B cell (primary cell): ENCODE measurements around the gene DVL2. TPM values are rescaled to one million over a fixed set of nuclear protein-coding genes. Genes with fewer than 3 reads are reported as not detected.

Source experiments
- ATAC-seq: fragments of 200-7000 bp; cut with Tn5 transposase; one replicate; pipeline ENCODE4 v1.10.0; 2021; ENCODE audit warnings: low read depth, mild to moderate bottlenecking, moderate number of reproducible peaks, moderate library complexity
- CTCF ChIA-PET: fragments of 350-600 bp; sonication (Branson Sonifier 250); formaldehyde crosslinking; loops from one replicate; lab custom pipeline; 2021; ENCODE audit warnings: antibody characterized with exemption, inconsistent platforms; lab: Charles Lee
- POLR2A ChIA-PET: fragments of 350-600 bp; sonication (Branson Sonifier 250); formaldehyde crosslinking; loops from one replicate; lab custom pipeline; 2021; ENCODE audit warnings: antibody characterized with exemption; lab: Charles Lee
- DNase-seq: peaks from one replicate; pipeline ENCODE4 v3.0.0; 2013
- H2AFZ ChIP-seq: 2 replicates; pipeline ENCODE4 v1.6.1; 2012; ENCODE audit warnings: mild to moderate bottlenecking, low read depth, low read length; ENCODE audit not compliant: insufficient read depth, poor library complexity, severe bottlenecking
- H3K27ac ChIP-seq, 2 donors: 1 replicate in 1 of 2; 2 replicates in 1 of 2; pipeline ENCODE4 v1.5.1; 2012 to 2013; ENCODE audit warnings: low read length in 2 of 2, mild to moderate bottlenecking in 2 of 2, moderate library complexity in 1 of 2
- H3K27me3 ChIP-seq, 4 experiments: fragments of 200-600 bp in 1 of 4; sonication (generic) in 1 of 4; replicated peaks in 1 of 4; 1 replicate in 2 of 4; 2 replicates in 2 of 4; pipeline versions ENCODE4 v1.6.1 to v1.7.0; 2013 to 2016; ENCODE audit warnings: low read length in 3 of 4, mild to moderate bottlenecking in 2 of 4, mixed read lengths in 1 of 4, moderate library complexity in 1 of 4; ENCODE audit not compliant: insufficient read depth in 4 of 4, control insufficient read depth in 3 of 4; ENCODE audit errors: control extremely low read depth in 1 of 4
- H3K36me3 ChIP-seq, 2 experiments: replicated peaks in 1 of 2; 1 replicate in 1 of 2; 2 replicates in 1 of 2; pipeline versions ENCODE4 v1.6.1 to v1.7.1; 2013; ENCODE audit warnings: low read length in 1 of 2; ENCODE audit not compliant: insufficient read depth in 2 of 2, control insufficient read depth in 1 of 2; ENCODE audit errors: control extremely low read depth in 1 of 2, extremely low read depth in 1 of 2
- H3K4me1 ChIP-seq, 2 donors: fragments of 200-600 bp in 1 of 2; sonication (generic) in 1 of 2; 1 replicate in 1 of 2; 2 replicates in 1 of 2; pipeline versions ENCODE4 v1.5.1 to v1.6.1; 2013 to 2017; ENCODE audit warnings: low read length in 2 of 2; ENCODE audit not compliant: control insufficient read depth in 2 of 2, insufficient read depth in 2 of 2
- H3K4me2 ChIP-seq: replicated peaks from 2 replicates; pipeline ENCODE3; 2012; ENCODE audit warnings: mild to moderate bottlenecking, low read depth, low read length; ENCODE audit not compliant: poor library complexity, severe bottlenecking
- H3K4me3 ChIP-seq, 5 experiments: fragments of 200-600 bp in 1 of 5; sonication (generic) in 1 of 5; 1 replicate in 3 of 5; 2 replicates in 2 of 5; pipeline versions ENCODE4 v1.5.1 to v1.7.0; 2011 to 2016; ENCODE audit warnings: low read length in 4 of 5, mild to moderate bottlenecking in 4 of 5, low read depth in 2 of 5, control low read depth in 1 of 5, moderate library complexity in 1 of 5; ENCODE audit not compliant: insufficient read depth in 1 of 5; ENCODE audit errors: control extremely low read depth in 1 of 5, extremely low read depth in 1 of 5
- H3K79me2 ChIP-seq: fragments of 200-600 bp; sonication (generic); one replicate; pipeline ENCODE4 v1.6.0; 2016; ENCODE audit warnings: low read length; ENCODE audit not compliant: control insufficient read depth, insufficient read depth
- H3K9ac ChIP-seq: fragments of 200-600 bp; sonication (generic); 2 replicates; pipeline ENCODE4 v1.6.1; 2017; ENCODE audit warnings: mild to moderate bottlenecking, low read length, moderate library complexity
- H3K9me3 ChIP-seq, 3 donors: one replicate each; pipeline versions ENCODE4 v1.6.1 to v1.7.1; 2013; ENCODE audit warnings: low read length in 2 of 3; ENCODE audit not compliant: control insufficient read depth in 2 of 3, insufficient read depth in 1 of 3; ENCODE audit errors: control extremely low read depth in 1 of 3
- H4K20me1 ChIP-seq: 2 replicates; pipeline ENCODE4 v1.6.0; 2012; ENCODE audit warnings: mild to moderate bottlenecking, low read length; ENCODE audit not compliant: insufficient read depth, control insufficient read depth, poor library complexity, severe bottlenecking
- H3K27ac Mint-ChIP-seq: one replicate; pipeline ENCODE4 v1.8.0; 2021; ENCODE audit warnings: mixed read lengths
- H3K27me3 Mint-ChIP-seq: one replicate; pipeline ENCODE4 v1.8.0; 2021; ENCODE audit warnings: mixed read lengths
- H3K4me1 Mint-ChIP-seq: one replicate; pipeline ENCODE4 v1.8.0; 2021; ENCODE audit warnings: mixed read lengths
- H3K4me3 Mint-ChIP-seq: one replicate; pipeline ENCODE4 v1.8.0; 2021; ENCODE audit warnings: mixed read lengths
- H3K9me3 Mint-ChIP-seq: one replicate; pipeline ENCODE4 v1.8.0; 2022; ENCODE audit warnings: mixed read lengths; ENCODE audit not compliant: insufficient read depth
- CTCF ChIP-seq: fragments of 200-600 bp; IDR thresholded peaks from one replicate; pipeline ENCODE4 v1.8.0; 2022; ENCODE audit warnings: antibody characterized with exemption, mild to moderate bottlenecking
- EZH2 ChIP-seq: IDR thresholded peaks from 2 replicates; pipeline ENCODE4 v1.6.1; 2012; ENCODE audit warnings: borderline replicate concordance, low read depth, mild to moderate bottlenecking, moderate library complexity, low read length; ENCODE audit not compliant: insufficient read depth, poor library complexity, severe bottlenecking
- WGBS: methylation state at CpG from one replicate; pipeline ENCODE4 v1.1.5; 2013; ENCODE audit warnings: missing lambda C conversion rate; ENCODE audit not compliant: insufficient coverage; 5-methylcytosine and 5-hydroxymethylcytosine counted together
- intact Hi-C: fragments of 100-400 bp; cut with micrococcal nuclease; formaldehyde crosslinking; loops from one replicate; pipeline ENCODE4 v1.10.0; 2022
- polyA plus RNA-seq: library from polyadenylated mRNA; depleted of rRNA; stranded (reverse); fragments of >200 nt; gene quantifications from 2 replicates; pipeline ENCODE4 v1.2.3, GENCODE V29; 2012
- total RNA-seq, 2 donors: library from RNA; stranded (reverse); fragments of 120-200 nt in 1 of 2; gene quantifications; 1 replicate in 1 of 2; 2 replicates in 1 of 2; pipeline versions ENCODE4 v1.2.3 to v1.2.4, GENCODE V29; 2013 to 2022

The DVL2 gene
- total and polyA plus RNA-seq, 2 donors (not counting 1 experiment from before 2014, with no cell fraction given) = 22.5 to 104 TPM

GRCh38 chr17:7179317-7180254 is 54.7 kb downstream of the DVL2 start, which contains the start of gene ASGR1:
Gene ASGR1 (minus strand): TSS chr17:7179370. CDS start chr17:7178563, 807 bp downstream.
- Mint-ChIP-seq H3K9me3 (no peaks in the 10 kb centered on the region), H3K4me1 (peaks cover 13% of the 10 kb centered on the region), H3K4me3 (no peak within 1 kb of the TSS), H3K27me3 (peaks cover 12% of the 10 kb centered on the region), H3K27ac (peak within 1 kb of the TSS; percentile 15)
- WGBS = 94% methylated on average over 15 of the region's 20 CpGs
- DNase-seq (no peak), ATAC-seq (no peak)
- H3K9ac ChIP-seq = no peak within 1 kb of the TSS
- ChIA-PET CTCF (interaction anchor here (0.8 to 3.0 kb wide), 4 partner anchors 125 to 175 kb away, joined by 3 to 20 read pairs (median 6); no protein-coding TSS in a partner anchor), POLR2A (no interaction called here)
- H3K9me3 ChIP-seq = peaks cover 0 to 3% (median 0%) of the 10 kb centered on the region in 3 donors
- H3K4me1 ChIP-seq = peaks cover 16 to 32% of the 10 kb centered on the region in 2 donors
- no peak within 1 kb of the TSS for H3K27ac ChIP-seq
- intact Hi-C loops = loop anchor here (5.0 kb wide), 1 partner anchor 47 kb away; no protein-coding TSS in a partner anchor
- peak within 1 kb of the TSS; percentile 67 for H3K4me2 ChIP-seq
- H4K20me1 ChIP-seq = no peaks in the 10 kb centered on the region
- H2AFZ ChIP-seq = peak within 1 kb of the TSS; percentile 63
- H3K36me3 ChIP-seq = no peaks in the 10 kb centered on the region
- H3K4me3 ChIP-seq = no peak within 1 kb of the TSS
- TF ChIP-seq CTCF = no peak
- TF ChIP-seq EZH2 = no peak
- peaks cover 0 to 43% (median 33%) of the 10 kb centered on the region in 4 experiments for H3K27me3 ChIP-seq
- no peaks in the 10 kb centered on the region for H3K79me2 ChIP-seq

GRCh38 chr17:7178973-7179316 is 55.4 kb downstream of the DVL2 start:
- no peaks in the 10 kb centered on the region for H3K36me3 ChIP-seq
- H3K4me2 ChIP-seq = no peak overlapping the region
- peaks cover 0 to 50% (median 38%) of the 10 kb centered on the region in 4 experiments for H3K27me3 ChIP-seq
- no peak overlapping the region for H3K27ac ChIP-seq
- Mint-ChIP-seq H3K4me1 (peaks cover 13% of the 10 kb centered on the region), H3K27ac (no peak overlapping the region), H3K4me3 (no peak overlapping the region), H3K27me3 (peaks cover 12% of the 10 kb centered on the region), H3K9me3 (no peaks in the 10 kb centered on the region)
- intact Hi-C loops = loop anchor here (5.0 kb wide), 1 partner anchor 47 kb away; no protein-coding TSS in a partner anchor
- DNase-seq (no peak), ATAC-seq (no peak)
- H4K20me1 ChIP-seq = no peaks in the 10 kb centered on the region
- ChIA-PET CTCF (interaction anchor here (0.6 to 3.0 kb wide), 7 partner anchors 124 to 899 kb away, joined by 3 to 20 read pairs (median 5); partner anchors contain the start of gene SLC16A13), POLR2A (no interaction called here)
- no peak overlapping the region for H3K9ac ChIP-seq
- no peak for TF ChIP-seq EZH2
- TF ChIP-seq CTCF = no peak
- H3K9me3 ChIP-seq = peaks cover 0 to 3% (median 0%) of the 10 kb centered on the region in 3 donors
- H2AFZ ChIP-seq = no peak overlapping the region
- H3K79me2 ChIP-seq = no peaks in the 10 kb centered on the region
- WGBS = 94% methylated on average over 8 of the region's 11 CpGs
- H3K4me1 ChIP-seq = peaks cover 22 to 38% of the 10 kb centered on the region in 2 donors
- no peak overlapping the region for H3K4me3 ChIP-seq
